Testis (tissue), 3 donors: ENCODE measurements around the gene HAT1. TPM values are rescaled to one million over a fixed set of nuclear protein-coding genes. Genes with fewer than 3 reads are reported as not detected.

ENCODE experiments used
- DNase-seq: peaks from one replicate; pipeline ENCODE4 v3.0.0-alpha.2; 2019
- H3K27ac ChIP-seq, 2 donors: fragments of 200-600 bp; sonication (generic); one replicate each; pipeline ENCODE4 v1.5.1; 2019
- H3K27me3 ChIP-seq: fragments of 200-600 bp; sonication (generic); one replicate; pipeline ENCODE4 v1.5.1; 2019
- H3K36me3 ChIP-seq: fragments of 200-600 bp; sonication (generic); one replicate; pipeline ENCODE4 v1.5.1; 2017; ENCODE audit warnings: low read depth; ENCODE audit errors: missing control alignments
- H3K4me1 ChIP-seq: fragments of 200-600 bp; sonication (generic); one replicate; pipeline ENCODE4 v1.5.1; 2019
- H3K4me3 ChIP-seq, 2 donors: fragments of 200-600 bp; sonication (generic); one replicate each; pipeline ENCODE4 v1.5.1; 2017 to 2019
- H3K9me3 ChIP-seq: fragments of 200-600 bp; sonication (generic); one replicate; pipeline ENCODE4 v1.5.1; 2017
- POLR2A ChIP-seq: fragments of 450-650 bp; IDR thresholded peaks from one replicate; pipeline ENCODE4 v1.6.1; 2017; ENCODE audit warnings: antibody characterized with exemption, mild to moderate bottlenecking, moderate library complexity
- WGBS, 2 donors: methylation state at CpG; one replicate each; pipeline ENCODE4 v1.1.5; 2018; 5-methylcytosine and 5-hydroxymethylcytosine counted together
- intact Hi-C: fragments of 100-400 bp; cut with DNase I; formaldehyde crosslinking; loops from one replicate; pipeline ENCODE4 v1.15.1; 2023; ENCODE audit warnings: low total_unique reads
- polyA plus RNA-seq: library from polyadenylated mRNA; stranded (reverse); fragments of 350-450 nt; fragmentation: Illumina TruSeq; extraction: RNeasy Lipid Tissue Mini Kit (QIAGEN cat#74804); gene quantifications from one replicate; pipeline ENCODE4 v1.2.3, GENCODE V29; 2014; ENCODE audit warnings: low read depth, low replicate concordance; ENCODE audit not compliant: insufficient read depth
- total RNA-seq, 2 donors: library from RNA; depleted of rRNA; stranded (reverse); fragments of >200 nt; gene quantifications; one replicate each; pipeline ENCODE4 v1.2.3, GENCODE V29; 2016
- TF ChIP-seq, protein P1 (sequence below), 3 experiments: fragments of 450-650 bp in 2 of 3; fragments of 200-600 bp in 1 of 3; sonication (generic) in 1 of 3; IDR thresholded peaks; one replicate each; pipeline ENCODE4 v1.5.1; 2016 to 2019; ENCODE audit warnings: antibody characterized with exemption in 3 of 3, mild to moderate bottlenecking in 2 of 3, moderate library complexity in 1 of 3

HAT1 gene
- total and polyA plus RNA-seq, 3 donors from 2014 or later = 34.5 to 46.3 (median 38.2) TPM

GRCh38 chr2:171889808-171890207 lies 32.5 kb upstream of the HAT1 start:
- H3K4me3 ChIP-seq = no peak overlapping the region
- H3K9me3 ChIP-seq = no peaks in the 10 kb centered on the region
- no peaks in the 10 kb centered on the region for H3K27me3 ChIP-seq
- intact Hi-C loops = no loop called here
- H3K27ac ChIP-seq = no peak overlapping the region
- DNase-seq = no peak
- TF ChIP-seq, protein P1, sequence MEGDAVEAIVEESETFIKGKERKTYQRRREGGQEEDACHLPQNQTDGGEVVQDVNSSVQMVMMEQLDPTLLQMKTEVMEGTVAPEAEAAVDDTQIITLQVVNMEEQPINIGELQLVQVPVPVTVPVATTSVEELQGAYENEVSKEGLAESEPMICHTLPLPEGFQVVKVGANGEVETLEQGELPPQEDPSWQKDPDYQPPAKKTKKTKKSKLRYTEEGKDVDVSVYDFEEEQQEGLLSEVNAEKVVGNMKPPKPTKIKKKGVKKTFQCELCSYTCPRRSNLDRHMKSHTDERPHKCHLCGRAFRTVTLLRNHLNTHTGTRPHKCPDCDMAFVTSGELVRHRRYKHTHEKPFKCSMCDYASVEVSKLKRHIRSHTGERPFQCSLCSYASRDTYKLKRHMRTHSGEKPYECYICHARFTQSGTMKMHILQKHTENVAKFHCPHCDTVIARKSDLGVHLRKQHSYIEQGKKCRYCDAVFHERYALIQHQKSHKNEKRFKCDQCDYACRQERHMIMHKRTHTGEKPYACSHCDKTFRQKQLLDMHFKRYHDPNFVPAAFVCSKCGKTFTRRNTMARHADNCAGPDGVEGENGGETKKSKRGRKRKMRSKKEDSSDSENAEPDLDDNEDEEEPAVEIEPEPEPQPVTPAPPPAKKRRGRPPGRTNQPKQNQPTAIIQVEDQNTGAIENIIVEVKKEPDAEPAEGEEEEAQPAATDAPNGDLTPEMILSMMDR (IDR thresholded peaks at IDR 0.05) = no peak
- TF ChIP-seq POLR2A = no peak
- 80 to 88% methylated on average over 1 of the region's 1 CpG for WGBS, 2 donors
- peaks cover 11% of the 10 kb centered on the region for H3K4me1 ChIP-seq
- H3K36me3 ChIP-seq = no peaks in the 10 kb centered on the region

- Histone ChIP-seq H3K4me1 (peaks cover 11% of the 10 kb centered on the region), H3K9me3 (no peaks in the 10 kb centered on the region), H3K36me3 (no peaks in the 10 kb centered on the region), H3K4me3 (peak overlapping the region; percentile 84 to 91), H3K27ac (peak overlapping the region; percentile 84 to 89), H3K27me3 (no peaks in the 10 kb centered on the region)
- whole genome bisulfite sequencing, 2 donors = 19 to 26% methylated on average over 7 of the region's 7 CpGs
- intact Hi-C loops = no loop called here
- no peak for DNase-seq
- TF ChIP-seq, protein P1 (IDR thresholded peaks at IDR 0.05) = no peak
- no peak for TF ChIP-seq POLR2A
Observed at GRCh38 chr2:171893196-171893823, 29.0 kb upstream of the HAT1 start.

- TF ChIP-seq POLR2A = peak; percentile 28
- TF ChIP-seq, protein P1 (IDR thresholded peaks at IDR 0.05) = no peak
- H3K4me3 ChIP-seq = peak within 1 kb of the TSS; percentile 84 to 91
- intact Hi-C loops = no loop called here
- peak; percentile 92 for DNase-seq
- H3K27ac ChIP-seq = peak within 1 kb of the TSS; percentile 84 to 89
- H3K27me3 ChIP-seq = no peaks in the 10 kb centered on the region
- H3K36me3 ChIP-seq = no peaks in the 10 kb centered on the region
- 0 to 1% methylated on average over 20 to 62 of the region's 63 CpGs for WGBS, 2 donors
- peaks cover 11% of the 10 kb centered on the region for H3K4me1 ChIP-seq
- H3K9me3 ChIP-seq = no peaks in the 10 kb centered on the region
Observed at GRCh38 chr2:171893824-171894611, 28.2 kb upstream of the HAT1 start, which contains the start of gene SLC25A12. Gene SLC25A12 (minus strand): TSS chr2:171894244. CDS start chr2:171894214, 30 bp downstream.

DNA sequence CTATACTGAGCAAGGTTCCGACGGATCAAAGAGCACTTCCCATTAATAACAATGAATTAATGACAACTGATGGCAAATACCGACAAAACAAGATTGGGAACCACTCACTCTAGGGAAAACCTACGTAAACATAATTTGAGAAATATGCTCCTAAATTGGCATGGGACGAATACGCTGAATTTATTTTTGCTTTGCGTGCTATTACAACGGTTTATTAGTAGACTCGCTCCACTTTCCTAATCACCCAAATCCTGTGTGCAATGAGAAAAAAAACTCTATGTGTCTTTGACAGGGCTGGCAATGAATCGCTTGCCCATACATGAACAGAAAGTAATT lies 27.7 kb upstream of the HAT1 start:
- Histone ChIP-seq H3K27me3 (no peaks in the 10 kb centered on the region), H3K27ac (peak overlapping the region; percentile 84 to 89), H3K36me3 (no peaks in the 10 kb centered on the region), H3K9me3 (no peaks in the 10 kb centered on the region), H3K4me1 (peaks cover 11% of the 10 kb centered on the region), H3K4me3 (peak overlapping the region; percentile 84 to 91)
- 10 to 30% methylated on average over 10 of the region's 10 CpGs for WGBS, 2 donors
- no peak for DNase-seq
- intact Hi-C loops = no loop called here
- TF ChIP-seq POLR2A = no peak
- TF ChIP-seq, protein P1 (IDR thresholded peaks at IDR 0.05) = no peak
